ENCODE measurements around the gene IFIH1.

Gene IFIH1

GRCh38 chr2:162217598-162217997, 100.9 kb downstream of the IFIH1 start:
- DNase-seq (ENCODE audit: low spot score), result no peak
- no peak for TF ChIP-seq CTCF (IDR thresholded peaks at IDR 0.05; ENCODE audit: extremely low read depth, missing control alignments)
